Caco-2 (cell line): ENCODE measurements around the gene FAM78A. TPM values are rescaled to one million over a fixed set of nuclear protein-coding genes. Genes with fewer than 3 reads are reported as not detected.
A peak's percentile ranks its signal among the peaks of the same experiment; 100 is the strongest.

Source experiments
- BruUV-seq: library from RNA; stranded (reverse); fragments of 400-500 nt; replicated peaks from 2 replicates; lab custom pipeline; 2021; lab: Mats Ljungman, UMichigan
- CTCF ChIA-PET: fragments of 300-600 bp; sonication (Branson Sonifier 250); formaldehyde crosslinking; loops from one replicate; lab custom pipeline; 2022; ENCODE audit warnings: antibody characterized with exemption; lab: Charles Lee
- POLR2A ChIA-PET: fragments of 300-600 bp; sonication (Branson Sonifier 250); formaldehyde crosslinking; loops from one replicate; lab custom pipeline; 2022; ENCODE audit warnings: antibody characterized with exemption; lab: Charles Lee
- DNase-seq, 2 experiments: peaks; one replicate each; pipeline versions ENCODE4 v3.0.0 to v3.0.0-alpha.2; 2020 to 2022
- H3K27me3 ChIP-seq: replicated peaks from 2 replicates; pipeline ENCODE4 v1.6.0; 2011; ENCODE audit warnings: low read length; ENCODE audit not compliant: control insufficient read depth, insufficient read depth
- H3K36me3 ChIP-seq: 2 replicates; pipeline ENCODE4 v1.5.1; 2011; ENCODE audit warnings: low read length; ENCODE audit not compliant: control insufficient read depth, insufficient read depth
- H3K4me1 ChIP-seq: fragments of 250-450 bp; sonication (Bioruptor Pico); 2 replicates; pipeline ENCODE4 v1.5.1; 2020; ENCODE audit warnings: mild to moderate bottlenecking
- H3K4me3 ChIP-seq: 2 replicates; pipeline ENCODE4 v1.5.1; 2011; ENCODE audit warnings: low read depth, mild to moderate bottlenecking, control low read depth, low read length
- H3K9me3 ChIP-seq: fragments of 250-450 bp; sonication (Bioruptor Pico); 2 replicates; pipeline ENCODE4 v1.5.1; 2020; ENCODE audit warnings: mild to moderate bottlenecking, moderate library complexity
- H3K27ac Mint-ChIP-seq: one replicate; pipeline ENCODE4 v1.8.0; 2022; ENCODE audit warnings: mixed read lengths; ENCODE audit not compliant: unreplicated experiment
- H3K27me3 Mint-ChIP-seq: one replicate; pipeline ENCODE4 v1.8.0; 2022; ENCODE audit warnings: mixed read lengths; ENCODE audit not compliant: insufficient read depth, unreplicated experiment
- H3K36me3 Mint-ChIP-seq: one replicate; pipeline ENCODE4 v1.8.0; 2022; ENCODE audit warnings: mild to moderate bottlenecking, mixed read lengths; ENCODE audit not compliant: insufficient read depth, unreplicated experiment
- H3K4me1 Mint-ChIP-seq: one replicate; pipeline ENCODE4 v1.8.0; 2022; ENCODE audit warnings: low read depth, mixed read lengths; ENCODE audit not compliant: unreplicated experiment
- H3K4me3 Mint-ChIP-seq: one replicate; pipeline ENCODE4 v1.8.0; 2022; ENCODE audit warnings: mild to moderate bottlenecking, moderate library complexity, mixed read lengths; ENCODE audit not compliant: unreplicated experiment
- H3K9me3 Mint-ChIP-seq: one replicate; pipeline ENCODE4 v1.8.0; 2022; ENCODE audit warnings: mixed read lengths; ENCODE audit not compliant: unreplicated experiment
- intact Hi-C: fragments of 100-400 bp; cut with micrococcal nuclease; formaldehyde crosslinking; loops from one replicate; pipeline ENCODE4 v1.10.0; 2022; ENCODE audit not compliant: unreplicated experiment
- total RNA-seq: library from RNA; stranded (reverse); gene quantifications from 2 replicates; pipeline ENCODE4 v1.2.3, GENCODE V29; 2022
- TF ChIP-seq, protein P1 (sequence below), 2 experiments: fragments of 200-600 bp in 1 of 2; IDR thresholded peaks; 1 replicate in 1 of 2; 2 replicates in 1 of 2; pipeline versions ENCODE4 v1.5.1 to v1.8.0; 2011 to 2022; ENCODE audit warnings: antibody characterized with exemption in 1 of 2, control low read depth in 1 of 2, inconsistent platforms in 1 of 2, low read depth in 1 of 2, low read length in 1 of 2, mild to moderate bottlenecking in 1 of 2, moderate library complexity in 1 of 2; ENCODE audit not compliant: insufficient read depth in 1 of 2, severe bottlenecking in 1 of 2, unreplicated experiment in 1 of 2

FAM78A gene
- total RNA-seq, 1 experiment from 2014 or later, result 0.70 TPM

DNA sequence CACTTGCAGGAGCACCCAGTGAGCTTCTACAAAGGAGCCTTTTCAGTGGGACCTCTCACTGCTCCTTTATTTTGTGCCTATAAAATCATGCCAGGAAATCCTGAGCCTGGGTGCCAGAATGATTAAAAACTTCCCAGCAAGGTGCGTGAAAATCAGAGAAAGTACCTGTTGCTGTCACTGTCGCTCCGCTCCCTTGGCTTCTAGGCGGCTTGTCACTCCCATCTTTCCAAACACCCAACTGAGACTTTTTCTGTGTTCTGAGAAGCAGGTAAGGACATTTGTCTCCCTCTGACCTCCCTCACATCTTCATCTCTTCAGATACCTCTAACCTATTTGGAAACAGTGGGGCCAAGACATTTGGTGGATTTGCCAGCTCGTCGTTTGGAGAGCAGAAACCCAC, 53.9 kb downstream of the FAM78A start:
- peaks cover 29% of the 10 kb centered on the region for H3K36me3 Mint-ChIP-seq
- no peaks in the 10 kb centered on the region for H3K9me3 Mint-ChIP-seq
- no TSS peak for BruUV-seq
- TF ChIP-seq, protein P1, sequence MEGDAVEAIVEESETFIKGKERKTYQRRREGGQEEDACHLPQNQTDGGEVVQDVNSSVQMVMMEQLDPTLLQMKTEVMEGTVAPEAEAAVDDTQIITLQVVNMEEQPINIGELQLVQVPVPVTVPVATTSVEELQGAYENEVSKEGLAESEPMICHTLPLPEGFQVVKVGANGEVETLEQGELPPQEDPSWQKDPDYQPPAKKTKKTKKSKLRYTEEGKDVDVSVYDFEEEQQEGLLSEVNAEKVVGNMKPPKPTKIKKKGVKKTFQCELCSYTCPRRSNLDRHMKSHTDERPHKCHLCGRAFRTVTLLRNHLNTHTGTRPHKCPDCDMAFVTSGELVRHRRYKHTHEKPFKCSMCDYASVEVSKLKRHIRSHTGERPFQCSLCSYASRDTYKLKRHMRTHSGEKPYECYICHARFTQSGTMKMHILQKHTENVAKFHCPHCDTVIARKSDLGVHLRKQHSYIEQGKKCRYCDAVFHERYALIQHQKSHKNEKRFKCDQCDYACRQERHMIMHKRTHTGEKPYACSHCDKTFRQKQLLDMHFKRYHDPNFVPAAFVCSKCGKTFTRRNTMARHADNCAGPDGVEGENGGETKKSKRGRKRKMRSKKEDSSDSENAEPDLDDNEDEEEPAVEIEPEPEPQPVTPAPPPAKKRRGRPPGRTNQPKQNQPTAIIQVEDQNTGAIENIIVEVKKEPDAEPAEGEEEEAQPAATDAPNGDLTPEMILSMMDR (IDR thresholded peaks at IDR 0.05; ENCODE audit: insufficient read depth in 1 of 2, low read depth in 1 of 2, low read length in 1 of 2, severe bottlenecking in 1 of 2, unreplicated experiment in 1 of 2), result no peak
- H3K27me3 Mint-ChIP-seq, result no peaks in the 10 kb centered on the region
- ChIA-PET POLR2A (no interaction called here), CTCF (no interaction called here)
- H3K27me3 ChIP-seq, result no peaks in the 10 kb centered on the region
- H3K4me3 ChIP-seq, result no peak overlapping the region
- H3K27ac Mint-ChIP-seq, result peak overlapping the region; percentile 32
- intact Hi-C loops, result no loop called here
- no peaks in the 10 kb centered on the region; the same call in 1 of the 2 replicates for H3K36me3 ChIP-seq
- H3K4me1 Mint-ChIP-seq, result no peaks in the 10 kb centered on the region
- H3K4me3 Mint-ChIP-seq, result no peak overlapping the region
- DNase-seq, result no peak
- H3K9me3 ChIP-seq, result no peaks in the 10 kb centered on the region; the same call in 1 of the 2 replicates
- H3K4me1 ChIP-seq, result no peaks in the 10 kb centered on the region

DNA sequence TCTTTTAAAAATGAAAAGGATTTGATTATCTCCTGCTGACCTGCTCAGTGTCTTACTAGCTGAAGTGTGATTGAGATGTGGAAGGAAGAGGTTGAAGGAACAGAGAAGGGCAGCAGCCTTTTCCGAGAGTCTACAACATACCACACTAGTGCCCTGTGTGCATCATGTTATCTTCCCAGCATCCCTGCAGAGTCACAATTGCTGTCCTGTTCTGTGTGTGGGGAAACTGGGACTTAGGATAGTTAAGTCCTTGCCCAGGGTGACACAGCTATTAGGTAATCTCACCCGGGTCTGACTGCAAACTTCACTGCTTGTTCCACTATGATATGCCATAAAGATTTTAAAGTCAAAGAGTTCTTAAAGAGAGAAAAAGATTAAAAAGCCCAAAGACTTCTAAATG, 55.8 kb downstream of the FAM78A start:
- DNase-seq, result no peak
- H3K27ac Mint-ChIP-seq, result no peak overlapping the region
- no peaks in the 10 kb centered on the region for H3K27me3 ChIP-seq
- intact Hi-C loops, result no loop called here
- H3K9me3 Mint-ChIP-seq, result no peaks in the 10 kb centered on the region
- H3K36me3 Mint-ChIP-seq, result peaks cover 30% of the 10 kb centered on the region
- H3K4me1 Mint-ChIP-seq, result no peaks in the 10 kb centered on the region
- ChIA-PET POLR2A (no interaction called here), CTCF (no interaction called here)
- no peaks in the 10 kb centered on the region for H3K4me1 ChIP-seq
- no peaks in the 10 kb centered on the region; the same call in 1 of the 2 replicates for H3K36me3 ChIP-seq
- no peak overlapping the region for H3K4me3 Mint-ChIP-seq
- H3K4me3 ChIP-seq, result no peak overlapping the region
- no TSS peak for BruUV-seq
- TF ChIP-seq, protein P1 (IDR thresholded peaks at IDR 0.05; ENCODE audit: insufficient read depth in 1 of 2, low read depth in 1 of 2, low read length in 1 of 2, severe bottlenecking in 1 of 2, unreplicated experiment in 1 of 2), result no peak
- no peaks in the 10 kb centered on the region; the same call in 1 of the 2 replicates for H3K9me3 ChIP-seq
- H3K27me3 Mint-ChIP-seq, result no peaks in the 10 kb centered on the region

DNA sequence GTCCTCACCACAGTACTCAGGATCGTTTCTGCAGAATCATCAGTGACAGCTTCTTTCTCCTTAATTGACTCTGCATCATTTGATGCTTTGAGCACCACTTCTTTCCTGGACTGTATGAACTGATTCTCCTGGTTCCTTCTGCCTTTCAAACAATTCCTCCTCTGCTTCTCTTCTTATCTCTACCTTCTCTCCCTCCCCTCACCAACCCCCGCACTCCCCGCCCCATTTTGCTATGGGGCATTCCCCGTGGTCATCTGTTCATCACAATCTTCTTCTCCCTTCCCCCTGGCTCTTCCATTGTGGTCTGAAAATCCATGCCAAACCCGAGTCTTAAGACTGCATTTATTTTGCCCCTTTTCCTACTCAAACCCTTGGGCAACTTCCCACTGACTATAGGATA, 57.9 kb downstream of the FAM78A start:
- CTCF ChIA-PET, result interaction anchor here (1.1 kb wide), 1 partner anchor 118 kb away, joined by 3 read pairs; no protein-coding TSS in a partner anchor
- no TSS peak for BruUV-seq
- no peaks in the 10 kb centered on the region for H3K4me1 ChIP-seq
- Mint-ChIP-seq H3K4me3 (no peak overlapping the region), H3K27ac (no peak overlapping the region), H3K27me3 (no peaks in the 10 kb centered on the region), H3K36me3 (peaks cover 43% of the 10 kb centered on the region), H3K9me3 (no peaks in the 10 kb centered on the region), H3K4me1 (no peaks in the 10 kb centered on the region)
- DNase-seq, result no peak
- no peaks in the 10 kb centered on the region; the same call in 1 of the 2 replicates for H3K9me3 ChIP-seq
- POLR2A ChIA-PET, result no interaction called here
- H3K4me3 ChIP-seq, result no peak overlapping the region
- no peaks in the 10 kb centered on the region for H3K27me3 ChIP-seq
- TF ChIP-seq, protein P1 (IDR thresholded peaks at IDR 0.05; ENCODE audit: insufficient read depth in 1 of 2, low read depth in 1 of 2, low read length in 1 of 2, severe bottlenecking in 1 of 2, unreplicated experiment in 1 of 2), result no peak
- no peaks in the 10 kb centered on the region for H3K36me3 ChIP-seq
- intact Hi-C loops, result no loop called here
